HT1080 (cell line): ENCODE results near the gene PCDHGB4. TPM values are rescaled to one million over a fixed set of nuclear protein-coding genes. Genes with fewer than 3 reads are reported as not detected.
"Not testable (repeated sequence)": the region's sequence is repeated elsewhere in the genome, so short reads cannot be mapped to it uniquely, and the experiment has no call there.

Source experiments
- DNase-seq: peaks from one replicate; pipeline ENCODE4 v3.0.0-alpha.2; 2015; ENCODE audit warnings: low read depth
- total RNA-seq: library from RNA; depleted of rRNA; stranded (reverse); fragments of >200 nt; shearing (Covaris generic); gene quantifications from 2 replicates; pipeline ENCODE4 v1.2.3, GENCODE V29; 2014

The PCDHGB4 gene
- total RNA-seq, 1 experiment from 2014 or later, result 10.2 TPM

- DNase-seq, result not testable (repeated sequence)
Measured at GRCh38 chr5:141397756-141398551, 10.5 kb downstream of the PCDHGB4 start, which contains the start of gene PCDHGB5. Gene PCDHGB5 (plus strand): TSS chr5:141397947. CDS start chr5:141398128, 181 bp downstream.

GRCh38 chr5:141398608-141399007 lies 11.1 kb downstream of the PCDHGB4 start:
- no peak for DNase-seq

- DNase-seq, result no peak
Measured at GRCh38 chr5:141399555-141400258, 12.2 kb downstream of the PCDHGB4 start.

- DNase-seq, result peak; percentile 25
Measured at GRCh38 chr5:141402553-141403243, 15.2 kb downstream of the PCDHGB4 start, which contains the start of gene PCDHGA9. Gene PCDHGA9 (plus strand): TSS chr5:141402778. CDS start chr5:141402953, 175 bp downstream.

DNA sequence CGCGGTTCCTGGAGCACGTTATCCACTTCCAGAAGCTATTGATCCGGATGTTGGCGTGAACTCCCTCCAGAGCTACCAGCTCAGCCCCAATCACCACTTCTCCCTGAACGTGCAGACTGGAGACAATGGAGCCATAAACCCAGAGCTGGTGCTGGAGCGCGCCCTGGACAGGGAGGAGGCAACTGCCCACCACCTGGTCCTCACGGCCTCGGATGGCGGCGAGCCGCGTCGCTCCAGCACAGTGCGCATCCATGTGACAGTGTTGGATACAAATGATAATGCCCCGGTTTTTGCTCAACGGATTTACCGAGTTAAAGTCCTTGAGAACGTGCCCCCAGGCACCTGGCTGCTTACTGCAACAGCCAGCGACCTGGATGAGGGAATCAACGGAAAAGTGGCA lies 15.9 kb downstream of the PCDHGB4 start:
- DNase-seq, result no peak

- DNase-seq, result not testable (repeated sequence)
Measured at GRCh38 chr5:141407790-141408505, 20.4 kb downstream of the PCDHGB4 start, which contains the start of gene PCDHGB6. Gene PCDHGB6 (plus strand): TSS chr5:141408021. CDS start chr5:141408203, 182 bp downstream.

GRCh38 chr5:141409598-141410306 lies 22.3 kb downstream of the PCDHGB4 start:
- no peak for DNase-seq

- no peak for DNase-seq
Measured at GRCh38 chr5:141411575-141411974, 24.1 kb downstream of the PCDHGB4 start.

- peak; percentile 51 for DNase-seq
Measured at GRCh38 chr5:141412854-141413539, 25.5 kb downstream of the PCDHGB4 start, which contains the start of gene PCDHGA10. Gene PCDHGA10 (plus strand): TSS chr5:141412987. CDS start chr5:141413176, 189 bp downstream.

DNA sequence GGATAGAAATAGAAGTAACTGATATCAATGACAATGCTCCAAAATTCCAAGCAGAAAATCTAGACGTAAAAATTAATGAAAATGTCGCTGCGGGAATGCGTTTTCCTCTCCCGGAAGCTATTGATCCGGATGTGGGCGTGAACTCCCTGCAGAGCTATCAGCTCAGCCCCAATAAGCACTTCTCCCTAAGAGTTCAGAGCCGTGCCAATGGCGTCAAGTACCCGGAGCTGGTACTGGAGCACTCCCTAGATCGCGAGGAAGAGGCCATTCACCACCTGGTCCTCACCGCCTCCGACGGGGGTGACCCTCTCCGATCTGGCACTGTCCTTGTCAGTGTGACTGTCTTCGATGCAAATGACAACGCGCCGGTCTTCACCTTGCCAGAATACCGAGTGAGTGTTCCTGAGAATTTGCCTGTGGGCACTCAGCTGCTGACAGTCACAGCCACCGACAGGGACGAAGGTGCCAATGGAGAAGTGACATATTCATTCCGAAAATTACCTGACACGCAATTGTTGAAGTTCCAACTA lies 26.1 kb downstream of the PCDHGB4 start:
- no peak for DNase-seq

DNA sequence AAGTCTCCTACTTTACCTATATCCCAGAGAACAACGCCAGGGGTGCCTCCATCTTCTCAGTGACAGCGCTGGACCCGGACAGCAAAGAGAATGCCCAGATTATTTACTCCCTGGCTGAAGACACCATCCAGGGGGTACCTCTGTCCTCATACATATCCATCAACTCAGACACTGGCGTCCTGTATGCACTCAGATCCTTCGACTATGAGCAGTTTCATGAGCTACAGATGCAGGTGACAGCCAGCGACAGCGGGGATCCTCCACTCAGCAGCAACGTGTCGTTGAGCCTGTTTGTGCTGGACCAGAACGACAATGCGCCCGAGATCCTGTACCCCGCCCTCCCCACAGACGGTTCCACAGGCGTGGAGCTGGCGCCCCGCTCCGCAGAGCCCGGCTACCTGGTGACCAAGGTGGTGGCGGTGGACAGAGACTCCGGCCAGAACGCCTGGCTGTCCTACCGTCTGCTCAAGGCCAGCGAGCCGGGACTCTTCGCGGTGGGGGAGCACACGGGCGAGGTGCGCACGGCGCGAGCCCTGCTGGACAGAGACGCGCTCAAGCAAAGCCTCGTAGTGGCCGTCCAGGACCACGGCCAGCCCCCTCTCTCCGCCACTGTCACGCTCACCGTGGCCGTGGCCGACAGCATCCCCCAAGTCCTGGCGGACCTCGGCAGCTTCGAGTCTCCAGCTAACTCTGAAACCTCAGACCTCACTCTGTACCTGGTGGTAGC lies 27.2 kb downstream of the PCDHGB4 start:
- not testable (repeated sequence) for DNase-seq

- DNase-seq, result not testable (repeated sequence)
Measured at GRCh38 chr5:141415275-141415618, 27.7 kb downstream of the PCDHGB4 start.

DNA sequence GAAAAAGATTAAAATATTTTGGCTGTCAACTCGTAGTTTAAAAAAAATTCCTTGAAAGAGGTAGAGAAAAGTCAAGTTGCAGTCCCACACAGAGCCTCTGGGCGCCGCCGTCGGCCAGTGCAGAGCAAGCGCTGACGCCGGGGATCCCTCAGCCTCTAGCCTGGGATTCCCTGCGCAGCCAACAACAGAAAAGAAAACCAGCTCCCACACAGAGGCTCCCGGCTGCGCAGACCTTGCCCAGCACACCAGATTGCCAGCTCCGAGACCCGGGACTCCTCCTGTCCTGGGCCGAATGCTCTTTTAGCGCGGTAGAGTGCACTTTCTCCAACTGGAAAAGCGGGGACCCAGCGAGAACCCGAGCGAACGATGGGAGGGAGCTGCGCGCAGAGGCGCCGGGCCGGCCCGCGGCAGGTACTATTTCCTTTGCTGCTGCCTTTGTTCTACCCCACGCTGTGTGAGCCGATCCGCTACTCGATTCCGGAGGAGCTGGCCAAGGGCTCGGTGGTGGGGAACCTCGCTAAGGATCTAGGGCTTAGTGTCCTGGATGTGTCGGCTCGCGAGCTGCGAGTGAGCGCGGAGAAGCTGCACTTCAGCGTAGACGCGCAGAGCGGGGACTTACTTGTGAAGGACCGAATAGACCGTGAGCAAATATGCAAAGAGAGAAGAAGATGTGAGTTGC lies 30.1 kb downstream of the PCDHGB4 start, which contains the start of gene PCDHGB7:
Gene PCDHGB7 (plus strand): TSS at position 184 of the 679 bp plus-strand sequence. CDS start 183 bp downstream, at position 367.
- DNase-seq, result peak; percentile 73

GRCh38 chr5:141419074-141419880 lies 31.8 kb downstream of the PCDHGB4 start:
- no peak for DNase-seq

DNA sequence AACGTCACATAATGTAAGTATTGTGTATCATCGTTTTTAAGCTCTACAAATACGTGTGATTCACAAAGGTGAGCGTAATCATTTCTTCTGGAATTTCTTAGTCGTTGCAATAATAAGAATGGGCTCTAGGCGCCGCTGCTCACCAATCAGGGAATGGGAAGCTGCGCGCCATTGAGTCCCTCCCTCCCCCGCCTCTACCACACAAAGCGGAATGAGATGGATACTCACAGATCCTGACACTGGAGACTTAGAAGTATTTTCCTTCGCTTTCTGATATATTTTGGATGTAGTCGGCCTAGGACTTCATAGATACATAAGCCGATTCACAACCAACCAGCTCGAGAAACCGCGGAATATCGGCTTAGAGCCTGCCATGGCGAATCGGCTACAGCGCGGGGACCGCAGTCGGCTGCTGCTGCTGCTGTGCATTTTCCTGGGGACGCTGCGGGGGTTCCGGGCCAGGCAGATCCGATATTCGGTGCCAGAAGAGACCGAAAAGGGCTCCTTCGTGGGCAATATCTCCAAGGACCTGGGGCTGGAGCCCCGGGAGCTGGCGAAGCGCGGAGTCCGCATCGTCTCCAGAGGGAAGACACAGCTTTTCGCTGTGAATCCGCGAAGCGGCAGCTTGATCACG lies 33.5 kb downstream of the PCDHGB4 start, which contains the start of gene PCDHGA11:
Gene PCDHGA11 (plus strand): TSS at position 197 of the 634 bp plus-strand sequence. CDS start 177 bp downstream, at position 374.
- DNase-seq, result no peak

DNA sequence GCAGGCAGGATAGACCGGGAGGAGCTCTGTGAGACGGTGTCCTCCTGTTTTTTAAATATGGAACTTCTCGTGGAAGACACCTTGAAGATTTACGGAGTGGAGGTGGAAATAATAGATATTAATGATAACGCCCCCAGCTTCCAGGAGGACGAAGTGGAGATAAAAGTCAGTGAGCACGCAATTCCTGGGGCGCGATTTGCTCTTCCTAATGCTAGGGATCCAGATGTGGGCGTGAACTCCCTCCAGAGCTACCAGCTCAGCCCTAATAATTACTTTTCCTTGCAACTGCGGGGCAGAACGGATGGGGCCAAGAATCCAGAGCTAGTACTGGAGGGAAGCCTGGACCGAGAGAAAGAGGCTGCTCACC lies 34.0 kb downstream of the PCDHGB4 start:
- DNase-seq, result no peak
